Transverse colon (tissue), 4 donors: ENCODE data around the gene PRKCH.

Experiments used
- EP300 ChIP-seq: sonication (generic); formaldehyde crosslinking; IDR thresholded peaks from one replicate; pipeline ENCODE4 v1.6.1; 2017; ENCODE audit warnings: antibody characterized with exemption, low read depth
- POLR2AphosphoS5 ChIP-seq, 3 donors: sonication (generic); formaldehyde crosslinking; IDR thresholded peaks; one replicate each; pipeline ENCODE4 v1.6.1; 2016; ENCODE audit warnings: antibody characterized with exemption in 3 of 3
- TF ChIP-seq, protein P1 (sequence below), 5 experiments: fragments of 200-600 bp in 3 of 5; fragments of 450-650 bp in 2 of 5; sonication (generic) in 3 of 5; IDR thresholded peaks; 1 replicate in 2 of 5; 2 replicates in 3 of 5; pipeline ENCODE4 v1.5.1; 2016 to 2017; ENCODE audit warnings: antibody characterized with exemption in 5 of 5, inconsistent platforms in 3 of 5, mild to moderate bottlenecking in 2 of 5, moderate library complexity in 1 of 5

DNA sequence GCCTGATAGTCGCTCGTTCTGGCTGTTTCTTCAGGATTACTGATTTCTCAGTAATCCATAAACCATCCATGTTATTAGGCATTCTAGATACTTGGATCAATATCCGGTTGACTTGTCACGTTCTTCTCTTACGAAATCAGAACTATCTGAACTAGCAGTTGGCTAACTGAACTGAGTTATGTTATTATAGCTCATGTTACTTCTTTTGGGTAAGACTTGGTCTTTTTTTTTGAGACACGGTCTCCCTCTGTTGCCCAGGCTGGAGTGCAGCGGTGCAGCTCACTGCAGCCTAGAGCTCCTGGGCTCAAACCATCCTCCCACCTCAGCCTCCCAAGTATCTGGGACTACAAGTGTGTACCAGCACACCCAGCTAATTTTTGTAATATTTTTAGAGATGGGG, 178.6 kb downstream of the PRKCH start:
- TF ChIP-seq, protein P1, sequence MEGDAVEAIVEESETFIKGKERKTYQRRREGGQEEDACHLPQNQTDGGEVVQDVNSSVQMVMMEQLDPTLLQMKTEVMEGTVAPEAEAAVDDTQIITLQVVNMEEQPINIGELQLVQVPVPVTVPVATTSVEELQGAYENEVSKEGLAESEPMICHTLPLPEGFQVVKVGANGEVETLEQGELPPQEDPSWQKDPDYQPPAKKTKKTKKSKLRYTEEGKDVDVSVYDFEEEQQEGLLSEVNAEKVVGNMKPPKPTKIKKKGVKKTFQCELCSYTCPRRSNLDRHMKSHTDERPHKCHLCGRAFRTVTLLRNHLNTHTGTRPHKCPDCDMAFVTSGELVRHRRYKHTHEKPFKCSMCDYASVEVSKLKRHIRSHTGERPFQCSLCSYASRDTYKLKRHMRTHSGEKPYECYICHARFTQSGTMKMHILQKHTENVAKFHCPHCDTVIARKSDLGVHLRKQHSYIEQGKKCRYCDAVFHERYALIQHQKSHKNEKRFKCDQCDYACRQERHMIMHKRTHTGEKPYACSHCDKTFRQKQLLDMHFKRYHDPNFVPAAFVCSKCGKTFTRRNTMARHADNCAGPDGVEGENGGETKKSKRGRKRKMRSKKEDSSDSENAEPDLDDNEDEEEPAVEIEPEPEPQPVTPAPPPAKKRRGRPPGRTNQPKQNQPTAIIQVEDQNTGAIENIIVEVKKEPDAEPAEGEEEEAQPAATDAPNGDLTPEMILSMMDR (IDR thresholded peaks at IDR 0.05): no peak
- TF ChIP-seq POLR2AphosphoS5 (IDR thresholded peaks at IDR 0.05) (no peak), EP300 (no peak)
